BLaER1 (cell line): ENCODE measurements around the gene ST3GAL2.

Experiments used
- H3K27ac ChIP-seq: shearing (Covaris generic); formaldehyde crosslinking; 2 replicates; pipeline ENCODE4 v1.8.1; 2022
- H3K27me3 ChIP-seq: shearing (Covaris generic); formaldehyde crosslinking; 2 replicates; pipeline ENCODE4 v1.8.1; 2022
- H3K36me3 ChIP-seq: shearing (Covaris generic); formaldehyde crosslinking; 2 replicates; pipeline ENCODE4 v1.8.1; 2022
- H3K4me1 ChIP-seq: shearing (Covaris generic); formaldehyde crosslinking; 2 replicates; pipeline ENCODE4 v1.8.1; 2022
- H3K4me2 ChIP-seq: shearing (Covaris generic); formaldehyde crosslinking; 2 replicates; pipeline ENCODE4 v1.8.1; 2022
- H3K4me3 ChIP-seq: shearing (Covaris generic); formaldehyde crosslinking; 2 replicates; pipeline ENCODE4 v1.8.1; 2022
- H3K9ac ChIP-seq: shearing (Covaris generic); formaldehyde crosslinking; 2 replicates; pipeline ENCODE4 v1.8.1; 2022
- H3K9me3 ChIP-seq: shearing (Covaris generic); formaldehyde crosslinking; 2 replicates; pipeline ENCODE4 v1.8.1; 2022
- H4K20me1 ChIP-seq: shearing (Covaris generic); formaldehyde crosslinking; 2 replicates; pipeline ENCODE4 v1.8.1; 2022
- Cebpa-rat ChIP-seq: shearing (Covaris generic); IDR thresholded peaks from 2 replicates; pipeline ENCODE4 v1.8.1; 2022

The ST3GAL2 gene

GRCh38 chr16:70476272-70477020 is 37.5 kb upstream of the ST3GAL2 start:
- Histone ChIP-seq H4K20me1 (peaks cover 11% of the 10 kb centered on the region), H3K36me3 (peaks cover 59% of the 10 kb centered on the region), H3K4me2 (no peak overlapping the region), H3K9me3 (no peaks in the 10 kb centered on the region), H3K27ac (no peak overlapping the region), H3K27me3 (no peaks in the 10 kb centered on the region), H3K9ac (no peak overlapping the region), H3K4me1 (peaks cover 22% of the 10 kb centered on the region), H3K4me3 (no peak overlapping the region)
- no peak for TF ChIP-seq Cebpa-rat

GRCh38 chr16:70475054-70475871 is 36.4 kb upstream of the ST3GAL2 start:
- Histone ChIP-seq H4K20me1 (peaks cover 11% of the 10 kb centered on the region), H3K27ac (no peak overlapping the region), H3K4me3 (no peak overlapping the region), H3K4me1 (peaks cover 22% of the 10 kb centered on the region), H3K9ac (no peak overlapping the region), H3K27me3 (no peaks in the 10 kb centered on the region), H3K9me3 (no peaks in the 10 kb centered on the region), H3K36me3 (peaks cover 48% of the 10 kb centered on the region), H3K4me2 (no peak overlapping the region)
- TF ChIP-seq Cebpa-rat = no peak

GRCh38 chr16:70474320-70475053 is 35.6 kb upstream of the ST3GAL2 start:
- Histone ChIP-seq H3K27me3 (no peaks in the 10 kb centered on the region), H3K4me1 (peaks cover 22% of the 10 kb centered on the region), H3K27ac (no peak overlapping the region), H3K9ac (no peak overlapping the region), H3K4me2 (no peak overlapping the region), H3K9me3 (no peaks in the 10 kb centered on the region), H3K36me3 (peaks cover 40% of the 10 kb centered on the region), H4K20me1 (peaks cover 11% of the 10 kb centered on the region), H3K4me3 (no peak overlapping the region)
- no peak for TF ChIP-seq Cebpa-rat

GRCh38 chr16:70473446-70474319 is 34.8 kb upstream of the ST3GAL2 start:
- H3K27me3 ChIP-seq = no peaks in the 10 kb centered on the region
- no peak overlapping the region for H3K4me3 ChIP-seq
- H3K4me1 ChIP-seq = peaks cover 22% of the 10 kb centered on the region
- H3K36me3 ChIP-seq = peaks cover 32% of the 10 kb centered on the region
- no peaks in the 10 kb centered on the region for H3K9me3 ChIP-seq
- TF ChIP-seq Cebpa-rat = no peak
- no peak overlapping the region for H3K27ac ChIP-seq
- no peak overlapping the region for H3K9ac ChIP-seq
- peak overlapping the region; percentile 73 for H3K4me2 ChIP-seq
- peaks cover 11% of the 10 kb centered on the region for H4K20me1 ChIP-seq

- TF ChIP-seq Cebpa-rat = no peak
- no peak overlapping the region for H3K4me3 ChIP-seq
- H3K27me3 ChIP-seq = no peaks in the 10 kb centered on the region
- H3K36me3 ChIP-seq = peaks cover 24% of the 10 kb centered on the region
- H3K4me2 ChIP-seq = peak overlapping the region; percentile 73
- no peaks in the 10 kb centered on the region for H3K9me3 ChIP-seq
- peak overlapping the region; percentile 15; the same call in 1 of the 2 replicates for H3K27ac ChIP-seq
- H4K20me1 ChIP-seq = peaks cover 11% of the 10 kb centered on the region
- peaks cover 22% of the 10 kb centered on the region for H3K4me1 ChIP-seq
- peak overlapping the region; percentile 43; the same call in 1 of the 2 replicates for H3K9ac ChIP-seq
Observed at GRCh38 chr16:70472786-70473433, 34.0 kb upstream of the ST3GAL2 start.

GRCh38 chr16:70470927-70471341 is 32.0 kb upstream of the ST3GAL2 start:
- no peak overlapping the region for H3K9ac ChIP-seq
- no peak overlapping the region for H3K4me3 ChIP-seq
- no peak overlapping the region for H3K27ac ChIP-seq
- peaks cover 11% of the 10 kb centered on the region for H4K20me1 ChIP-seq
- no peaks in the 10 kb centered on the region for H3K27me3 ChIP-seq
- H3K9me3 ChIP-seq = no peaks in the 10 kb centered on the region
- peaks cover 24% of the 10 kb centered on the region; the same call in 1 of the 2 replicates for H3K36me3 ChIP-seq
- peaks cover 22% of the 10 kb centered on the region for H3K4me1 ChIP-seq
- no peak overlapping the region for H3K4me2 ChIP-seq
- no peak for TF ChIP-seq Cebpa-rat

GRCh38 chr16:70470141-70470926 is 31.4 kb upstream of the ST3GAL2 start:
- Histone ChIP-seq H4K20me1 (peaks cover 11% of the 10 kb centered on the region), H3K4me3 (no peak overlapping the region), H3K36me3 (peaks cover 20% of the 10 kb centered on the region; the same call in 1 of the 2 replicates), H3K4me2 (no peak overlapping the region), H3K4me1 (peaks cover 22% of the 10 kb centered on the region), H3K9me3 (no peaks in the 10 kb centered on the region), H3K27me3 (no peaks in the 10 kb centered on the region), H3K9ac (no peak overlapping the region), H3K27ac (no peak overlapping the region)
- no peak for TF ChIP-seq Cebpa-rat

- H3K9me3 ChIP-seq = no peaks in the 10 kb centered on the region
- H3K9ac ChIP-seq = no peak overlapping the region
- no peaks in the 10 kb centered on the region for H3K27me3 ChIP-seq
- peaks cover 19% of the 10 kb centered on the region for H3K36me3 ChIP-seq
- peaks cover 21% of the 10 kb centered on the region for H3K4me1 ChIP-seq
- no peak for TF ChIP-seq Cebpa-rat
- peaks cover 11% of the 10 kb centered on the region for H4K20me1 ChIP-seq
- H3K4me3 ChIP-seq = no peak overlapping the region
- no peak overlapping the region for H3K27ac ChIP-seq
- H3K4me2 ChIP-seq = no peak overlapping the region
Observed at GRCh38 chr16:70468776-70469525, 30.1 kb upstream of the ST3GAL2 start.
